ENCODE data around the gene TSC22D4.
"Not testable (repeated sequence)": the region's sequence is repeated elsewhere in the genome, so short reads cannot be mapped to it uniquely, and the experiment has no call there.

- not testable (repeated sequence) for TF ChIP-seq CTCF (IDR thresholded peaks at IDR 0.05; ENCODE audit: insufficient read depth, low read depth, low read length); EZH2 (IDR thresholded peaks at IDR 0.05; ENCODE audit: insufficient read depth, low read length)
Measured at GRCh38 chr7:100438731-100439130, 40.3 kb downstream of the TSC22D4 start.
